Endothelial cell of umbilical vein (primary cell): ENCODE measurements around the gene CRYZL1. TPM values are rescaled to one million over a fixed set of nuclear protein-coding genes. Genes with fewer than 3 reads are reported as not detected.

Experiments
- BruUV-seq: library from RNA; stranded (reverse); fragments of 400-500 nt; replicated peaks from 2 replicates; lab custom pipeline; 2021; lab: Mats Ljungman, UMichigan
- CTCF ChIA-PET: fragments of 300-600, 350-600 bp; sonication (Branson Sonifier 250); formaldehyde crosslinking; loops from one replicate; lab custom pipeline; 2021; ENCODE audit warnings: antibody characterized with exemption, inconsistent platforms; lab: Charles Lee
- POLR2A ChIA-PET: fragments of 300-600, 350-600 bp; sonication (Branson Sonifier 250); formaldehyde crosslinking; loops from one replicate; lab custom pipeline; 2021; ENCODE audit warnings: antibody characterized with exemption, inconsistent platforms; lab: Charles Lee
- DNase-seq: peaks from one replicate; pipeline ENCODE4 v3.0.0-alpha.2; 2011; ENCODE audit warnings: low read depth, low spot score
- FAIRE-seq: peaks from 2 replicates; lab custom pipeline; 2011; peaks lifted over from hg19 to GRCh38; lab: Jason Lieb, UNC
- H2AFZ ChIP-seq: 2 replicates; pipeline ENCODE4 v1.6.0; 2012; ENCODE audit warnings: low read depth, low read length, control low read depth, inconsistent platforms
- H3K27ac ChIP-seq: 2 replicates; pipeline ENCODE4 v1.5.1; 2011; ENCODE audit warnings: low read depth, mild to moderate bottlenecking, control low read depth, low read length, moderate library complexity; ENCODE audit not compliant: insufficient read depth
- H3K27me3 ChIP-seq, 2 experiments: 2 replicates each; pipeline versions ENCODE4 v1.6.0 to v1.6.1; 2011; ENCODE audit warnings: low read length in 2 of 2, mixed read lengths in 1 of 2; ENCODE audit not compliant: control insufficient read depth in 2 of 2, insufficient read depth in 2 of 2
- H3K36me3 ChIP-seq, 2 experiments: 2 replicates in 1 of 2; 3 replicates in 1 of 2; pipeline ENCODE4 v1.5.1; 2011; ENCODE audit warnings: low read length in 2 of 2, mild to moderate bottlenecking in 1 of 2, moderate library complexity in 1 of 2; ENCODE audit not compliant: control insufficient read depth in 2 of 2, insufficient read depth in 2 of 2; ENCODE audit errors: extremely low read depth in 1 of 2
- H3K4me1 ChIP-seq: 3 replicates; pipeline ENCODE4 v1.5.1; 2011; ENCODE audit warnings: mild to moderate bottlenecking, low read length; ENCODE audit not compliant: control insufficient read depth, insufficient read depth; ENCODE audit errors: extremely low read depth
- H3K4me2 ChIP-seq: 2 replicates; pipeline ENCODE4 v1.6.1; 2011; ENCODE audit warnings: low read length, control low read depth, mixed read lengths; ENCODE audit not compliant: insufficient read depth
- H3K4me3 ChIP-seq, 3 experiments: fragments of 200-600 bp in 1 of 3; sonication (generic), shearing (Covaris generic) in 1 of 3; replicated peaks in 1 of 3; 2 replicates each; pipeline ENCODE4 v1.5.1; 2011 to 2016; ENCODE audit warnings: control low read depth in 3 of 3, low read length in 3 of 3, mild to moderate bottlenecking in 2 of 3, inconsistent platforms in 1 of 3, low read depth in 1 of 3, moderate library complexity in 1 of 3; ENCODE audit not compliant: insufficient read depth in 1 of 3
- H3K79me2 ChIP-seq: 2 replicates; pipeline ENCODE4 v1.6.0; 2012; ENCODE audit warnings: low read length, inconsistent platforms; ENCODE audit not compliant: control insufficient read depth, insufficient read depth
- H3K9ac ChIP-seq: replicated peaks from 2 replicates; pipeline ENCODE3; 2011; ENCODE audit warnings: low read length, control low read depth; ENCODE audit not compliant: insufficient read depth; ENCODE audit errors: extremely low read depth
- H3K9me1 ChIP-seq: replicated peaks from 3 replicates; pipeline ENCODE4 v1.6.0; 2011; ENCODE audit warnings: mild to moderate bottlenecking, low read length; ENCODE audit not compliant: control insufficient read depth, insufficient read depth; ENCODE audit errors: extremely low read depth
- H3K9me3 ChIP-seq: replicated peaks from 2 replicates; pipeline ENCODE4 v1.5.1; 2012; ENCODE audit warnings: low read length, inconsistent platforms; ENCODE audit not compliant: control insufficient read depth, insufficient read depth
- H4K20me1 ChIP-seq: replicated peaks from 2 replicates; pipeline ENCODE3; 2011; ENCODE audit warnings: mild to moderate bottlenecking, low read length; ENCODE audit not compliant: control insufficient read depth, insufficient read depth; ENCODE audit errors: extremely low read depth
- EZH2 ChIP-seq: IDR thresholded peaks from 2 replicates; pipeline ENCODE4 v1.6.1; 2012; ENCODE audit warnings: borderline replicate concordance, low read depth, mild to moderate bottlenecking, moderate library complexity, low read length, inconsistent platforms; ENCODE audit not compliant: severe bottlenecking
- GATA2 ChIP-seq: IDR thresholded peaks from 2 replicates; pipeline ENCODE4 v1.7.0; 2011; ENCODE audit warnings: low read depth, mild to moderate bottlenecking, moderate library complexity, mixed read lengths, low read length; ENCODE audit not compliant: insufficient read length, insufficient read depth
- JUN ChIP-seq: IDR thresholded peaks from 2 replicates; pipeline ENCODE4 v1.6.1; 2011; ENCODE audit warnings: borderline replicate concordance, low read depth; ENCODE audit not compliant: insufficient read length, insufficient read depth
- POLR2A ChIP-seq: IDR thresholded peaks from 2 replicates; pipeline ENCODE4 v1.6.1; 2012; ENCODE audit warnings: low read depth, mild to moderate bottlenecking, control low read depth, low read length
- POLR2AphosphoS5 ChIP-seq: IDR thresholded peaks from 2 replicates; pipeline ENCODE4 v1.6.1; 2012; ENCODE audit warnings: low read depth, mild to moderate bottlenecking, control low read depth, low read length, moderate library complexity; ENCODE audit not compliant: insufficient read depth
- dilution Hi-C: fragments of 300-500 bp; cut with MboI; formaldehyde crosslinking; loops from one replicate; pipeline ENCODE4 v1.15.0; 2019; ENCODE audit warnings: low sequenced_read_pairs; ENCODE audit not compliant: extremely low pct_ligation_motif_present
- intact Hi-C: fragments of 100-400 bp; cut with micrococcal nuclease; formaldehyde crosslinking; loops from one replicate; pipeline ENCODE4 v1.10.0; 2022
- polyA plus RNA-seq, 4 experiments: library from polyadenylated mRNA; depleted of rRNA in 3 of 4; stranded (reverse) in 3 of 4; unstranded in 1 of 4; fragments of >200 nt; gene quantifications; 2 replicates each; pipeline versions ENCODE4 v1.2.1 to v1.2.3, GENCODE V29; 2011 to 2012; ENCODE audit warnings: missing spikeins in 1 of 4
- total RNA-seq: library from RNA; stranded (reverse); gene quantifications from 2 replicates; pipeline ENCODE4 v1.2.3, GENCODE V29; 2021
- TF ChIP-seq, protein P1 (sequence below), 2 donors: IDR thresholded peaks; 1 replicate in 1 of 2; 2 replicates in 1 of 2; pipeline ENCODE4 v1.5.1; 2011; ENCODE audit warnings: low read length in 2 of 2, mild to moderate bottlenecking in 2 of 2, moderate library complexity in 2 of 2, control low read depth in 1 of 2, inconsistent platforms in 1 of 2, low read depth in 1 of 2; ENCODE audit not compliant: insufficient read depth in 1 of 2; ENCODE audit errors: extremely low read depth in 1 of 2
- TF ChIP-seq, protein P2 (sequence below): IDR thresholded peaks from 2 replicates; pipeline ENCODE4 v1.6.1; 2011; ENCODE audit not compliant: insufficient read depth, insufficient read length

CRYZL1 gene
- total and polyA plus RNA-seq, 2 donors (not counting 3 experiments of a cell fraction or from before 2014, with no cell fraction given) = 26.4 to 42.1 TPM

DNA sequence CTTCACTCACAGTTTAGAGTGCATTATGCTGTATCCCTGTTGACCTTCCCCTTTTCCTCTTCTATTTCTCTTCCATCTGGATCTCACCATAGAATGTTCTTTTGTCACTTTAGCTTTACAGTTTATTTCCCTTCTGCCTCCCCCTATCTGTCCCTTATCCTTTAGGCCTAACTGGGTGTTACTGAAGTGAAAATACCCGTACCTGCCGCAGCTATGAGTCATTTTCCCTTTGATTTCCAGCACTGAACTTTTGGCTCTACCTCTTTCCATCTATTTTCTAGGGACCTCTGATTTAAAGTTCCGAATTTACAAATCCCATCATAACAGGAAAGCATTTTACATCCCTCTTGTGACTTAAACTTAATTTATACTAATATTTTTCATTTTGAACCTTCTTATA, 20.5 kb upstream of the CRYZL1 start:
- H3K27me3 ChIP-seq = no peaks in the 10 kb centered on the region
- H3K9me3 ChIP-seq = no peaks in the 10 kb centered on the region
- ChIA-PET CTCF (interaction anchor here (1.2 kb wide), 1 partner anchor 23 kb away, joined by 3 read pairs; no protein-coding TSS in a partner anchor), POLR2A (no interaction called here)
- H2AFZ ChIP-seq = no peak overlapping the region
- TF ChIP-seq JUN (no peak), EZH2 (no peak), GATA2 (no peak), POLR2AphosphoS5 (no peak), POLR2A (no peak)
- TF ChIP-seq, protein P1, sequence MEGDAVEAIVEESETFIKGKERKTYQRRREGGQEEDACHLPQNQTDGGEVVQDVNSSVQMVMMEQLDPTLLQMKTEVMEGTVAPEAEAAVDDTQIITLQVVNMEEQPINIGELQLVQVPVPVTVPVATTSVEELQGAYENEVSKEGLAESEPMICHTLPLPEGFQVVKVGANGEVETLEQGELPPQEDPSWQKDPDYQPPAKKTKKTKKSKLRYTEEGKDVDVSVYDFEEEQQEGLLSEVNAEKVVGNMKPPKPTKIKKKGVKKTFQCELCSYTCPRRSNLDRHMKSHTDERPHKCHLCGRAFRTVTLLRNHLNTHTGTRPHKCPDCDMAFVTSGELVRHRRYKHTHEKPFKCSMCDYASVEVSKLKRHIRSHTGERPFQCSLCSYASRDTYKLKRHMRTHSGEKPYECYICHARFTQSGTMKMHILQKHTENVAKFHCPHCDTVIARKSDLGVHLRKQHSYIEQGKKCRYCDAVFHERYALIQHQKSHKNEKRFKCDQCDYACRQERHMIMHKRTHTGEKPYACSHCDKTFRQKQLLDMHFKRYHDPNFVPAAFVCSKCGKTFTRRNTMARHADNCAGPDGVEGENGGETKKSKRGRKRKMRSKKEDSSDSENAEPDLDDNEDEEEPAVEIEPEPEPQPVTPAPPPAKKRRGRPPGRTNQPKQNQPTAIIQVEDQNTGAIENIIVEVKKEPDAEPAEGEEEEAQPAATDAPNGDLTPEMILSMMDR (IDR thresholded peaks at IDR 0.05; ENCODE audit: extremely low read depth in 1 of 2, insufficient read depth in 1 of 2, low read depth in 1 of 2, low read length in 2 of 2) = no peak
- TF ChIP-seq, protein P2, sequence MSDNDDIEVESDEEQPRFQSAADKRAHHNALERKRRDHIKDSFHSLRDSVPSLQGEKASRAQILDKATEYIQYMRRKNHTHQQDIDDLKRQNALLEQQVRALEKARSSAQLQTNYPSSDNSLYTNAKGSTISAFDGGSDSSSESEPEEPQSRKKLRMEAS = no peak
- FAIRE-seq (no peak), DNase-seq (peak; percentile 29)
- H4K20me1 ChIP-seq = no peaks in the 10 kb centered on the region
- dilution Hi-C loops (no loop called here), intact Hi-C loops (no loop called here)
- peaks cover 32% of the 10 kb centered on the region for H3K4me1 ChIP-seq
- no TSS peak for BruUV-seq
- H3K4me2 ChIP-seq = peak overlapping the region; percentile 43
- H3K9ac ChIP-seq = no peak overlapping the region
- peaks cover 93% of the 10 kb centered on the region for H3K79me2 ChIP-seq
- H3K4me3 ChIP-seq = no peak overlapping the region
- no peaks in the 10 kb centered on the region for H3K9me1 ChIP-seq
- H3K36me3 ChIP-seq = no peaks in the 10 kb centered on the region
- H3K27ac ChIP-seq = no peak overlapping the region
